Uterus (tissue), 2 donors: Measurements from ENCODE around the gene DUSP10.

ENCODE experiments used
- POLR2A ChIP-seq, 2 donors: fragments of 450-650 bp; IDR thresholded peaks; one replicate each; pipeline ENCODE4 v1.6.1; 2016; ENCODE audit warnings: antibody characterized with exemption in 2 of 2, mild to moderate bottlenecking in 1 of 2, moderate library complexity in 1 of 2
- TF ChIP-seq, protein P1 (sequence below), 4 experiments: fragments of 200-600 bp in 2 of 4; fragments of 450-650 bp in 2 of 4; sonication (generic) in 2 of 4; IDR thresholded peaks; one replicate each; pipeline ENCODE4 v1.5.1; 2016 to 2019; ENCODE audit warnings: antibody characterized with exemption in 4 of 4, mild to moderate bottlenecking in 2 of 4, moderate library complexity in 1 of 4

DNA sequence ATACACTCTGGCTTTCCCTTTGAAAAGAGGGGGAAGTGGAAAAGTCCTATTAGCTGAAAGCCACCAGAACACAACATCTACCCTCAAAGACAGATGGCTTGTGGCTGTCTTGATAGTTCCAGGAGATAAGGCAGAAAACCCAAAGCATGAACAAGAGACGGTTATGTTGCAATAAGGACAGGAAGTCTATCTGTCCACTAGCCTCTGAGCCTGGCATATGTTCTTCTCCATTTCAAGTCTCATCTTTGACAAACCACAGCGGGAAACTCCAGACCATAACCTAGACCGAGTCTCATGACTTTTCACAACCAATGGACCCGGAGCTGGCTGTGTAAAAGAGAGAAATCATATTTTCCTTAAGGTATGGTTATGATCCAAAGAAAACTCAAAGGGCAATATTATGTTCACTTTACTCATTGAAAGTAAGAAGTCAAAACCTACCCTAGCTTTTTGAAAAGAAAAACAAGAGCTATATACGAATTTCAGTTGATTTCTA lies 33.8 kb downstream of the DUSP10 start:
- TF ChIP-seq, protein P1, sequence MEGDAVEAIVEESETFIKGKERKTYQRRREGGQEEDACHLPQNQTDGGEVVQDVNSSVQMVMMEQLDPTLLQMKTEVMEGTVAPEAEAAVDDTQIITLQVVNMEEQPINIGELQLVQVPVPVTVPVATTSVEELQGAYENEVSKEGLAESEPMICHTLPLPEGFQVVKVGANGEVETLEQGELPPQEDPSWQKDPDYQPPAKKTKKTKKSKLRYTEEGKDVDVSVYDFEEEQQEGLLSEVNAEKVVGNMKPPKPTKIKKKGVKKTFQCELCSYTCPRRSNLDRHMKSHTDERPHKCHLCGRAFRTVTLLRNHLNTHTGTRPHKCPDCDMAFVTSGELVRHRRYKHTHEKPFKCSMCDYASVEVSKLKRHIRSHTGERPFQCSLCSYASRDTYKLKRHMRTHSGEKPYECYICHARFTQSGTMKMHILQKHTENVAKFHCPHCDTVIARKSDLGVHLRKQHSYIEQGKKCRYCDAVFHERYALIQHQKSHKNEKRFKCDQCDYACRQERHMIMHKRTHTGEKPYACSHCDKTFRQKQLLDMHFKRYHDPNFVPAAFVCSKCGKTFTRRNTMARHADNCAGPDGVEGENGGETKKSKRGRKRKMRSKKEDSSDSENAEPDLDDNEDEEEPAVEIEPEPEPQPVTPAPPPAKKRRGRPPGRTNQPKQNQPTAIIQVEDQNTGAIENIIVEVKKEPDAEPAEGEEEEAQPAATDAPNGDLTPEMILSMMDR (IDR thresholded peaks at IDR 0.05): no peak
- TF ChIP-seq POLR2A (IDR thresholded peaks at IDR 0.05): no peak
